ENCODE results near the gene PDE6D. TPM values are rescaled to one million over a fixed set of nuclear protein-coding genes. Genes with fewer than 3 reads are reported as not detected.
A peak's percentile ranks its signal among the peaks of the same experiment; 100 is the strongest.
"Not testable (repeated sequence)": the region's sequence is repeated elsewhere in the genome, so short reads cannot be mapped to it uniquely, and the experiment has no call there.

The PDE6D gene
- polyA plus RNA-seq, 2 donors: 14.0 to 18.8 TPM

DNA sequence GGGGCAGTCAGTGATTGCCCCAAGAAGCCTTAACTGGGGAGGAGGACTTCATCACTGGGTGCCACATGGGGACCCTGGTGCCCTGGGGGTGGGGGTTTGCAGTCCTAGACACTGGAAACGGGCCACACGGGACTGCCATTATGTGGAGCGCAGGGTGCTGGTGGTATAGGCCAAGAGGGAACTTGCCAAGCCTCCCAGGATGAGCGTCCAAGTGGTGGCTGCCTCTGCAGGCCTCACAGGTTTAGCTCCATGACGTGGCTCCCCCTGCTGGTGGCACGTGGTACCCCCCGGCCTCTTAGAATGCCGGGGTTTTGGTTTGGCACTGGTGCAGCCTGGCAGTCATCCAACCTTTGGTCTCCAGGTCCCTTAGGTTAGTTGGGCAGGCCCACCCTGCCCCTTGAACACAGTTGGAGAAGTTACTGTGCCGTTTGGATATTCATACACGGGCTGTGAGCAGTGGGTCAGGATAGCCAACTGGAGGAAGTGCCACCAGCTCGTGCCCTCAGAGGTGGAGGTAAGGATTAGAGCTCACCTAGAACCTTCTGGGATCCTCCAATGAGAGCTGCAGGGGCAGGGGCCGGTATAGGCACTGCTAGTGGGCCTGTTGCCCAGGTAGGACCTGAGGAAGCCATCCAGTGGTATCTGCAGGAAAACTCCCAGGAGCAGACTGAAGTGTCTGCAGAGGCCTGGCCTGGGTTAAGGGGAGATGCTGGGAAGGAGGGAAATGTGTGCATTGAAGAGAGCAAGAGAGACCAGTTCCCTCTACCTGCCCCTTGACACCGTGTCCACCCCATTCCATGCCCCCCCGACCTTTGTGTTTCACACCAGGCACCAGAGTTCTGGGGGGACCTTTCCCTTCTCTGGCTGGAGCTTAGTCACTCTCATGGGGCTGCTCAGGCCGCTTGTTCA lies 67.1 kb downstream of the PDE6D start:
- H3K27ac ChIP-seq (ENCODE audit: low read depth in 2 of 2, low read length in 1 of 2): peak overlapping the region; percentile 71 to 82

DNA sequence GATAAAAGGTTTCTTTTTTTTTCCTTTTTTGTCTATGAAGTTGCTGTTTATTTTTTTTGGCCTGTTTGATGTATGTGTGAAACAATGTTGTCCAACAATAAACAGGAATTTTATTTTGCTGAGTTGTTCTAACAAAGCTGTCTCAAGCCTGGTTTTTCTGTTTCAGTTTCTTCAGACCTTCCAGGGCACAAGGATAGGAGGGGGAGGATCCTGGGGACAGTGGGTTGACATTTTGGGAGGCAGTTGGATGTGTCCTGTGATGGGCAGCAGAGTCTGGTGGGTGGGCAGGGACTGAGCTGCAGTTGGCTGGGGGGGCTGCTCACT lies 67.7 kb downstream of the PDE6D start:
- Histone ChIP-seq H3K4me1 (ENCODE audit: control insufficient read depth in 2 of 2, insufficient read depth in 2 of 2, low read length in 1 of 2) (peaks cover 11 to 14% of the 10 kb centered on the region in 2 donors), H3K36me3 (ENCODE audit: control insufficient read depth in 2 of 2, insufficient read depth in 2 of 2, low read length in 1 of 2) (peaks cover 6 to 15% of the 10 kb centered on the region in 2 donors), H3K27ac (ENCODE audit: low read depth in 2 of 2, low read length in 1 of 2) (peak overlapping the region; percentile 71 to 82)
- H3K9me3 ChIP-seq (ENCODE audit: control insufficient read depth in 2 of 2, insufficient read depth in 1 of 2, low read depth in 1 of 2, low read length in 1 of 2); H3K27me3 ChIP-seq (ENCODE audit: control insufficient read depth in 1 of 2, insufficient read depth in 2 of 2, low read length in 2 of 2); H3K4me3 ChIP-seq (ENCODE audit: low read depth in 1 of 2, low read length in 2 of 2): not testable (repeated sequence)

More for the DNA sequence above, 67.1 kb downstream of the PDE6D start:
- 10 to 11% methylated on average over 13 to 15 of the region's 15 CpGs for WGBS, 2 donors
- H3K4me1 ChIP-seq (ENCODE audit: control insufficient read depth in 2 of 2, insufficient read depth in 2 of 2, low read length in 1 of 2): peaks cover 11 to 14% of the 10 kb centered on the region in 2 donors
- H3K4me3 ChIP-seq (ENCODE audit: low read depth in 1 of 2, low read length in 2 of 2): no peak overlapping the region
- peaks cover 6 to 15% of the 10 kb centered on the region in 2 donors for H3K36me3 ChIP-seq (ENCODE audit: control insufficient read depth in 2 of 2, insufficient read depth in 2 of 2, low read length in 1 of 2)
- H3K9me3 ChIP-seq (ENCODE audit: control insufficient read depth in 2 of 2, insufficient read depth in 1 of 2, low read depth in 1 of 2, low read length in 1 of 2): no peaks in the 10 kb centered on the region
- no peaks in the 10 kb centered on the region for H3K27me3 ChIP-seq (ENCODE audit: control insufficient read depth in 1 of 2, insufficient read depth in 2 of 2, low read length in 2 of 2)

GRCh38 chr2:231712451-231713021 lies 68.5 kb downstream of the PDE6D start:
- peaks cover 11 to 14% of the 10 kb centered on the region in 2 donors for H3K4me1 ChIP-seq (ENCODE audit: control insufficient read depth in 2 of 2, insufficient read depth in 2 of 2, low read length in 1 of 2)
- not testable (repeated sequence) for H3K27me3 ChIP-seq (ENCODE audit: control insufficient read depth in 1 of 2, insufficient read depth in 2 of 2, low read length in 2 of 2); H3K9me3 ChIP-seq (ENCODE audit: control insufficient read depth in 2 of 2, insufficient read depth in 1 of 2, low read depth in 1 of 2, low read length in 1 of 2)
- peak overlapping the region; percentile 47 to 78 for H3K27ac ChIP-seq (ENCODE audit: low read depth in 2 of 2, low read length in 1 of 2)
- peak overlapping the region in 1 of 2 donors; percentile 88 for H3K4me3 ChIP-seq (ENCODE audit: low read depth in 1 of 2, low read length in 2 of 2)
- H3K36me3 ChIP-seq (ENCODE audit: control insufficient read depth in 2 of 2, insufficient read depth in 2 of 2, low read length in 1 of 2): peaks cover 6 to 15% of the 10 kb centered on the region in 2 donors
- WGBS, 2 donors: 41 to 48% methylated on average over 14 to 18 of the region's 18 CpGs

GRCh38 chr2:231711677-231712450 lies 69.2 kb downstream of the PDE6D start:
- no peaks in the 10 kb centered on the region for H3K9me3 ChIP-seq (ENCODE audit: control insufficient read depth in 2 of 2, insufficient read depth in 1 of 2, low read depth in 1 of 2, low read length in 1 of 2)
- H3K36me3 ChIP-seq (ENCODE audit: control insufficient read depth in 2 of 2, insufficient read depth in 2 of 2, low read length in 1 of 2): peaks cover 6 to 15% of the 10 kb centered on the region in 2 donors
- WGBS, 2 donors: 14 to 20% methylated on average over 9 of the region's 9 CpGs
- H3K27me3 ChIP-seq (ENCODE audit: control insufficient read depth in 1 of 2, insufficient read depth in 2 of 2, low read length in 2 of 2): no peaks in the 10 kb centered on the region
- H3K27ac ChIP-seq (ENCODE audit: low read depth in 2 of 2, low read length in 1 of 2): peak overlapping the region; percentile 78 to 93
- H3K4me1 ChIP-seq (ENCODE audit: control insufficient read depth in 2 of 2, insufficient read depth in 2 of 2, low read length in 1 of 2): peaks cover 11 to 14% of the 10 kb centered on the region in 2 donors
- peak overlapping the region; percentile 83 to 88 for H3K4me3 ChIP-seq (ENCODE audit: low read depth in 1 of 2, low read length in 2 of 2)

GRCh38 chr2:231710799-231711676 lies 70.0 kb downstream of the PDE6D start:
- 1 to 3% methylated on average over 43 of the region's 43 CpGs for WGBS, 2 donors
- peaks cover 12 to 14% of the 10 kb centered on the region in 2 donors for H3K4me1 ChIP-seq (ENCODE audit: control insufficient read depth in 2 of 2, insufficient read depth in 2 of 2, low read length in 1 of 2)

GRCh38 chr2:231709981-231710798 lies 70.9 kb downstream of the PDE6D start:
- whole genome bisulfite sequencing, 2 donors: 0% methylated on average over 91 to 105 of the region's 105 CpGs
- no peaks in the 10 kb centered on the region for H3K27me3 ChIP-seq (ENCODE audit: control insufficient read depth in 1 of 2, insufficient read depth in 2 of 2, low read length in 2 of 2)
- H3K36me3 ChIP-seq (ENCODE audit: control insufficient read depth in 2 of 2, insufficient read depth in 2 of 2, low read length in 1 of 2): peaks cover 6 to 15% of the 10 kb centered on the region in 2 donors
- H3K4me3 ChIP-seq (ENCODE audit: low read depth in 1 of 2, low read length in 2 of 2): peak overlapping the region; percentile 83 to 88
- H3K27ac ChIP-seq (ENCODE audit: low read depth in 2 of 2, low read length in 1 of 2): peak overlapping the region; percentile 91 to 93
- H3K4me1 ChIP-seq (ENCODE audit: control insufficient read depth in 2 of 2, insufficient read depth in 2 of 2, low read length in 1 of 2): peaks cover 14 to 15% of the 10 kb centered on the region in 2 donors
- no peaks in the 10 kb centered on the region for H3K9me3 ChIP-seq (ENCODE audit: control insufficient read depth in 2 of 2, insufficient read depth in 1 of 2, low read depth in 1 of 2, low read length in 1 of 2)

More at GRCh38 chr2:231710799-231711676, 70.0 kb downstream of the PDE6D start:
- Histone ChIP-seq H3K27ac (ENCODE audit: low read depth in 2 of 2, low read length in 1 of 2) (peak overlapping the region; percentile 91 to 93), H3K36me3 (ENCODE audit: control insufficient read depth in 2 of 2, insufficient read depth in 2 of 2, low read length in 1 of 2) (peaks cover 6 to 15% of the 10 kb centered on the region in 2 donors), H3K9me3 (ENCODE audit: control insufficient read depth in 2 of 2, insufficient read depth in 1 of 2, low read depth in 1 of 2, low read length in 1 of 2) (no peaks in the 10 kb centered on the region), H3K27me3 (ENCODE audit: control insufficient read depth in 1 of 2, insufficient read depth in 2 of 2, low read length in 2 of 2) (no peaks in the 10 kb centered on the region), H3K4me3 (ENCODE audit: low read depth in 1 of 2, low read length in 2 of 2) (peak overlapping the region; percentile 83 to 88)

GRCh38 chr2:231709636-231709980 lies 71.5 kb downstream of the PDE6D start:
- peak overlapping the region; percentile 83 to 88 for H3K4me3 ChIP-seq (ENCODE audit: low read depth in 1 of 2, low read length in 2 of 2)
- peak overlapping the region; percentile 91 to 93 for H3K27ac ChIP-seq (ENCODE audit: low read depth in 2 of 2, low read length in 1 of 2)
- H3K27me3 ChIP-seq (ENCODE audit: control insufficient read depth in 1 of 2, insufficient read depth in 2 of 2, low read length in 2 of 2): no peaks in the 10 kb centered on the region
- WGBS, 2 donors: 0% methylated on average over 21 to 33 of the region's 33 CpGs
- H3K9me3 ChIP-seq (ENCODE audit: control insufficient read depth in 2 of 2, insufficient read depth in 1 of 2, low read depth in 1 of 2, low read length in 1 of 2): no peaks in the 10 kb centered on the region
- H3K36me3 ChIP-seq (ENCODE audit: control insufficient read depth in 2 of 2, insufficient read depth in 2 of 2, low read length in 1 of 2): peaks cover 6 to 15% of the 10 kb centered on the region in 2 donors
- H3K4me1 ChIP-seq (ENCODE audit: control insufficient read depth in 2 of 2, insufficient read depth in 2 of 2, low read length in 1 of 2): peaks cover 14 to 15% of the 10 kb centered on the region in 2 donors

GRCh38 chr2:231708773-231709635 lies 72.1 kb downstream of the PDE6D start:
- H3K4me1 ChIP-seq (ENCODE audit: control insufficient read depth in 2 of 2, insufficient read depth in 2 of 2, low read length in 1 of 2): peaks cover 14 to 18% of the 10 kb centered on the region in 2 donors
- H3K27ac ChIP-seq (ENCODE audit: low read depth in 2 of 2, low read length in 1 of 2): peak overlapping the region; percentile 91 to 93
- no peaks in the 10 kb centered on the region for H3K27me3 ChIP-seq (ENCODE audit: control insufficient read depth in 1 of 2, insufficient read depth in 2 of 2, low read length in 2 of 2)
- H3K4me3 ChIP-seq (ENCODE audit: low read depth in 1 of 2, low read length in 2 of 2): peak overlapping the region; percentile 83 to 88
- no peaks in the 10 kb centered on the region for H3K9me3 ChIP-seq (ENCODE audit: control insufficient read depth in 2 of 2, insufficient read depth in 1 of 2, low read depth in 1 of 2, low read length in 1 of 2)
- 0% methylated on average over 97 to 118 of the region's 118 CpGs for WGBS, 2 donors
- H3K36me3 ChIP-seq (ENCODE audit: control insufficient read depth in 2 of 2, insufficient read depth in 2 of 2, low read length in 1 of 2): peaks cover 6 to 17% of the 10 kb centered on the region in 2 donors

All from esophagus (tissue), 2 donors.